DOHH2 (cell line): ENCODE results near the gene MED26.

Experiments
- H3F3A ChIP-seq: fragments of 200-600 bp; sonication (generic), shearing (Covaris generic); 2 replicates; pipeline ENCODE4 v1.6.0; 2016; ENCODE audit warnings: antibody characterized with exemption, mild to moderate bottlenecking; ENCODE audit not compliant: control insufficient read depth, insufficient read depth
- H3K27ac ChIP-seq: fragments of 200-600 bp; sonication (generic); 2 replicates; pipeline ENCODE4 v1.5.1; 2014; ENCODE audit warnings: low read depth, mild to moderate bottlenecking, low read length, moderate library complexity
- H3K27me3 ChIP-seq: fragments of 200-600 bp; sonication (generic); 2 replicates; pipeline ENCODE4 v1.6.1; 2014; ENCODE audit warnings: mild to moderate bottlenecking, low read length, mixed read lengths; ENCODE audit not compliant: control insufficient read depth
- H3K36me3 ChIP-seq: fragments of 200-600 bp; sonication (generic); 2 replicates; pipeline ENCODE4 v1.6.1; 2014; ENCODE audit warnings: mild to moderate bottlenecking, low read length, moderate library complexity, mixed read lengths; ENCODE audit not compliant: control insufficient read depth
- H3K4me1 ChIP-seq: fragments of 200-600 bp; sonication (generic); 2 replicates; pipeline ENCODE4 v1.6.1; 2014; ENCODE audit warnings: mild to moderate bottlenecking, low read length, mixed read lengths; ENCODE audit not compliant: control insufficient read depth
- H3K4me2 ChIP-seq: fragments of 200-600 bp; sonication (generic); 2 replicates; pipeline ENCODE4 v1.6.0; 2014; ENCODE audit warnings: mild to moderate bottlenecking, low read length, moderate library complexity
- H3K4me3 ChIP-seq: fragments of 200-600 bp; sonication (generic); 2 replicates; pipeline ENCODE4 v1.5.1; 2014; ENCODE audit warnings: mild to moderate bottlenecking, low read length, mixed read lengths
- H3K79me2 ChIP-seq: fragments of 200-600 bp; sonication (generic); 2 replicates; pipeline ENCODE4 v1.6.1; 2014; ENCODE audit warnings: mild to moderate bottlenecking, low read length, mixed read lengths; ENCODE audit not compliant: control insufficient read depth
- H3K9me2 ChIP-seq: fragments of 200-600 bp; sonication (generic); replicated peaks from 2 replicates; pipeline ENCODE4 v1.6.1; 2014; ENCODE audit warnings: mild to moderate bottlenecking, low read length, mixed read lengths; ENCODE audit not compliant: control insufficient read depth
- H3K9me3 ChIP-seq: fragments of 200-600 bp; sonication (generic); 2 replicates; pipeline ENCODE4 v1.6.1; 2014; ENCODE audit warnings: antibody characterized with exemption, low read length, mixed read lengths; ENCODE audit not compliant: control insufficient read depth, insufficient read depth
- H4K20me1 ChIP-seq: fragments of 200-600 bp; sonication (generic); 2 replicates; pipeline ENCODE4 v1.6.0; 2014; ENCODE audit warnings: low read depth, mild to moderate bottlenecking, antibody characterized with exemption, low read length, moderate library complexity; ENCODE audit not compliant: control insufficient read depth, insufficient read depth
- EZH2phosphoT487 ChIP-seq: fragments of 200-600 bp; sonication (generic); IDR thresholded peaks from 2 replicates; pipeline ENCODE4 v1.6.1; 2017; ENCODE audit warnings: borderline replicate concordance, mild to moderate bottlenecking, antibody characterized with exemption, low read length, moderate library complexity, mixed read lengths
- TF ChIP-seq, protein P1 (sequence below): fragments of 200-600 bp; sonication (generic); IDR thresholded peaks from one replicate; pipeline ENCODE4 v1.5.1; 2014; ENCODE audit warnings: antibody characterized with exemption, mild to moderate bottlenecking, low read depth, low read length; ENCODE audit not compliant: poor library complexity, severe bottlenecking

Gene MED26

DNA sequence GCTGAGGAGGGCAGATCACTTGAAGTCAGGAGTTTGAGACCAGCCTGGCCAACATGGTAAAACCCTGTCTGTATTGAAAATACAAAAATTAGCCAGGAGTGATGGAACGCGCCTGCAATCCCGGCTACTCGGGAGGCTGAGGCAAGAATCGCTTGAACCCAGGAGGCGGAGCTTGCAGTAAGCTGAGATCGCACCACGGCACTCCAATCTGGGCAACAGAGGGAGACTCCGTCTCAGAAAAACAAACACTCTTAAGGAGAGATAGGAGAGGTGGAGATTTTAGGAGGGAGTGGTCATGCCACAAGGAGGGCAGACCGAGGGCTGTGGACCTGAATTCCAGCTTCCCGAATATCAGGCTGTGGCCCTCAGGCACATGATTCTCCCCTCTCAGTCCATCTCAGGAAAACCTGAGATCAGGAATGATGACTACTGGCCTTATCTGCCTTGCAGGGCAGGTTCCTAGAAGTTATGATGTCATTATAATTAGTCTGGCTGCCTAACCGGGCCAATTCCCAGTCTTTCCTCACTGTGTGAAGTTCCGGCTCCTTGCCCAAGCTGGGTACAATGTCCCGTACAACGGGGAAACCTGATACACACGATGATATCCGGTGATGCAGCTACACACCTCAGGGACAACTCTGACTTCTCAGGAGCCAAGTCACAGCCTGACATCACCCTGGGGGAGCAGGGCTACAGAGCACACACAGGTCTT lies 58.2 kb downstream of the MED26 start:
- peaks cover 29% of the 10 kb centered on the region for H3K4me1 ChIP-seq
- H4K20me1 ChIP-seq: no peaks in the 10 kb centered on the region
- peaks cover 65% of the 10 kb centered on the region for H3K79me2 ChIP-seq
- H3K27ac ChIP-seq: no peak overlapping the region
- no peaks in the 10 kb centered on the region for H3K27me3 ChIP-seq
- no peak overlapping the region for H3K4me3 ChIP-seq
- H3F3A ChIP-seq: peaks cover 14% of the 10 kb centered on the region
- no peaks in the 10 kb centered on the region for H3K9me2 ChIP-seq
- peaks cover 63% of the 10 kb centered on the region for H3K36me3 ChIP-seq
- no peak for TF ChIP-seq EZH2phosphoT487
- TF ChIP-seq, protein P1, sequence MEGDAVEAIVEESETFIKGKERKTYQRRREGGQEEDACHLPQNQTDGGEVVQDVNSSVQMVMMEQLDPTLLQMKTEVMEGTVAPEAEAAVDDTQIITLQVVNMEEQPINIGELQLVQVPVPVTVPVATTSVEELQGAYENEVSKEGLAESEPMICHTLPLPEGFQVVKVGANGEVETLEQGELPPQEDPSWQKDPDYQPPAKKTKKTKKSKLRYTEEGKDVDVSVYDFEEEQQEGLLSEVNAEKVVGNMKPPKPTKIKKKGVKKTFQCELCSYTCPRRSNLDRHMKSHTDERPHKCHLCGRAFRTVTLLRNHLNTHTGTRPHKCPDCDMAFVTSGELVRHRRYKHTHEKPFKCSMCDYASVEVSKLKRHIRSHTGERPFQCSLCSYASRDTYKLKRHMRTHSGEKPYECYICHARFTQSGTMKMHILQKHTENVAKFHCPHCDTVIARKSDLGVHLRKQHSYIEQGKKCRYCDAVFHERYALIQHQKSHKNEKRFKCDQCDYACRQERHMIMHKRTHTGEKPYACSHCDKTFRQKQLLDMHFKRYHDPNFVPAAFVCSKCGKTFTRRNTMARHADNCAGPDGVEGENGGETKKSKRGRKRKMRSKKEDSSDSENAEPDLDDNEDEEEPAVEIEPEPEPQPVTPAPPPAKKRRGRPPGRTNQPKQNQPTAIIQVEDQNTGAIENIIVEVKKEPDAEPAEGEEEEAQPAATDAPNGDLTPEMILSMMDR: no peak
- H3K4me2 ChIP-seq: no peak overlapping the region
- no peaks in the 10 kb centered on the region for H3K9me3 ChIP-seq

DNA sequence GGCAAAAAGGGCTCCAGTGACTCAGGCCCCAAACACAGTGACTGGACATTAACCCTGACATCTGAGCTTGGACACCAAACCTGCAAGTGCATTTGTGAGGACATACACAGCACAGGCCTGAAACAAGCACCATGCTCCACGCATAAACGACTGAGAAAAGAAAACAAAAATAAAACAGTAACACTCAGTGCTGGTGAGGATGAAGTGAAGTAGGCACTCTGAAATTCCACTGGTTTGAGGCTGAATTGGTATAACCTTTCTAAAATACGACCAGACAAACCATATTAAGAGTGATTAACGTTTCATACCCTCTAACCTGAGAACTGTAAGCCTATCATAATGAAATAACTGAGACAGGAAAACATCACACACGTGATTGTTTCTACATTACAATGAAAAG lies 61.3 kb downstream of the MED26 start:
- Histone ChIP-seq H3F3A (no peaks in the 10 kb centered on the region), H3K36me3 (peaks cover 77% of the 10 kb centered on the region)

DNA sequence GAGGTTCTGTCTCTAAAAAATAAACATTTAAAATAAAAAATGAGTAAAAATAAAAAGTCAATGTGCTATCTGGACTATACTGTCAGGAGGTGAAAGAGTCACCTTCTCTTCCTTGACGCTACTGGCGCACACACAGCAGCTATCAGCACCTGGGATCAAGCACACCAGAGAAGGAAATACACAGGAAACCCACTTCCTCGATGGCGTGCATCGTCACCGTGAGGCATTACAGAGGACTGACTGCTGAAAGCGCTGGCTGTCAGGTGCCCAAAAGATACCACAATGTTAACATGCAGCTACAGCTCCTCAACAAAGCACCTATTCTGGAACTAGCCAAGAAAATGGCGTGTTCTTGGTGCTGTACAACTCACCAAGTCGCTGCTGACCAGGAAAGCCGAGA lies 61.8 kb downstream of the MED26 start:
- Histone ChIP-seq H3K9me2 (no peaks in the 10 kb centered on the region), H3K36me3 (peaks cover 81% of the 10 kb centered on the region), H3K9me3 (no peaks in the 10 kb centered on the region), H3K27me3 (no peaks in the 10 kb centered on the region), H4K20me1 (no peaks in the 10 kb centered on the region), H3F3A (no peaks in the 10 kb centered on the region), H3K4me1 (peaks cover 9% of the 10 kb centered on the region), H3K27ac (no peak overlapping the region), H3K79me2 (peaks cover 33% of the 10 kb centered on the region), H3K4me3 (no peak overlapping the region), H3K4me2 (no peak overlapping the region)
- TF ChIP-seq, protein P1: no peak
- no peak for TF ChIP-seq EZH2phosphoT487

More for the DNA sequence above, 61.3 kb downstream of the MED26 start:
- Histone ChIP-seq H3K4me1 (peaks cover 13% of the 10 kb centered on the region), H4K20me1 (no peaks in the 10 kb centered on the region), H3K4me2 (no peak overlapping the region), H3K9me3 (no peaks in the 10 kb centered on the region), H3K79me2 (peaks cover 38% of the 10 kb centered on the region), H3K4me3 (no peak overlapping the region), H3K27ac (no peak overlapping the region), H3K9me2 (no peaks in the 10 kb centered on the region), H3K27me3 (no peaks in the 10 kb centered on the region)
- TF ChIP-seq EZH2phosphoT487: no peak
- TF ChIP-seq, protein P1: no peak
